Ectodermal cell (in vitro differentiated cells): ENCODE measurements around the gene PDCD11.
"Not testable (repeated sequence)": the region's sequence is repeated elsewhere in the genome, so short reads cannot be mapped to it uniquely, and the experiment has no call there.

Source experiments
- H3K27ac ChIP-seq: 2 replicates; pipeline ENCODE4 v1.7.0; 2013; ENCODE audit warnings: mild to moderate bottlenecking, low read depth, low read length; ENCODE audit not compliant: insufficient read depth, poor library complexity, severe bottlenecking
- H3K27me3 ChIP-seq: 2 replicates; pipeline ENCODE4 v1.7.0; 2013; ENCODE audit warnings: mild to moderate bottlenecking, low read length; ENCODE audit not compliant: insufficient read depth, control insufficient read depth, poor library complexity, severe bottlenecking
- H3K36me3 ChIP-seq: one replicate; pipeline ENCODE4 v1.7.0; 2013; ENCODE audit warnings: low read length; ENCODE audit not compliant: control insufficient read depth, insufficient read depth
- H3K4me1 ChIP-seq: one replicate; pipeline ENCODE4 v1.7.0; 2013; ENCODE audit warnings: low read length; ENCODE audit not compliant: control insufficient read depth, insufficient read depth
- H3K4me3 ChIP-seq: 2 replicates; pipeline ENCODE4 v1.7.0; 2013; ENCODE audit warnings: low read depth, low read length, control low read depth; ENCODE audit not compliant: insufficient read depth
- H3K9me3 ChIP-seq: 2 replicates; pipeline ENCODE4 v1.7.0; 2013; ENCODE audit warnings: mild to moderate bottlenecking, low read length, moderate library complexity; ENCODE audit not compliant: control insufficient read depth
- WGBS, 2 experiments: methylation state at CpG; one replicate each; pipeline ENCODE4 v1.1.7; 2013; ENCODE audit warnings: missing lambda C conversion rate in 2 of 2; 5-methylcytosine and 5-hydroxymethylcytosine counted together

PDCD11 gene

DNA sequence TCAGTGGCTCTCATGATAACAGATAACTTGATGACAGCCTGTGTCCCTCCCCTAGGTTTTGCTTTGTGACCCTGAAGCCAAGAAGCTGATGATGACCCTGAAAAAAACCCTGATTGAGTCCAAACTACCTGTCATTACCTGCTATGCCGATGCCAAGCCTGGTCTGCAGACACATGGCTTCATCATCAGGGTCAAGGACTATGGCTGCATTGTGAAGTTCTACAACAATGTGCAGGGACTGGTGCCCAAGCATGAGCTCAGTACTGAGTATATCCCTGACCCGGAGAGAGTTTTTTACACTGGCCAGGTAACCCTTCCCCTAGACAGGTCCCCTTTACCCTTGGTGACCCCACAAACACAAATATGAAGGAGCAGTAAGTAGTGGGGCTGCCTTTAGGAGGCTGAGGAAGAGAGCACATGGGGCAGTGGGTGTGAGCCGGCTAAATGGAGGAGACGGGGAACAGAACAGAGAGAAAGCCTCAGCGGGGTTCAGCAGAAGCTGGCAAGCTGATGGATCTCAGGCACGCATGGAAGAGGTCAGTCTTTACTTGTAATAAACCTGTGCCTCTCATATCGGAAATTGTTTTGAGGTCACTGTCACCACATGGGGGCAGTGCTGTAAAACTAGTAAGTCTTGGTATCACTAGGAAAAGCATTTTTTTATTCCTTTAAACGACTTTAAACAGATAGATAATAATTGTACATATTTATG, 20.2 kb downstream of the PDCD11 start:
- Histone ChIP-seq H3K4me3 (no peak overlapping the region), H3K27me3 (no peaks in the 10 kb centered on the region), H3K9me3 (no peaks in the 10 kb centered on the region), H3K4me1 (no peaks in the 10 kb centered on the region), H3K27ac (no peak overlapping the region), H3K36me3 (peaks cover 79% of the 10 kb centered on the region)
- 91% methylated on average over 7 of the region's 8 CpGs for WGBS, 2 experiments

DNA sequence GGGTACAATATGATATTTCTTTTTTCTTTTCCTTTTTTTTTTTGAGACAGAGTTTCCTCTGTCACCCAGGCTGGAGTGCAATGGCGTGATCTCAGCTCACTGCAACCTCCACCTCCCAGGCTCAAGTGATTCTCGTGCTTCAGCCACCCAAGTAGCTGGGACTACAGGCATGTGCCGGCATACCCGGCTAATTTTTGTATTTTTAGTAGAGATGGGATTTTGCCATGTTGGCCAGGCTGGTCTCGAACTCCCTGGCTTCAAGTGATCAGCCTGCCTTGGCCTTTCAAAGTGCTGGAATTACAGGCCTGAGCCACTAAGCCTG, 20.7 kb downstream of the PDCD11 start:
- not testable (repeated sequence) for H3K4me3 ChIP-seq, H3K9me3 ChIP-seq, H3K27ac ChIP-seq, H3K4me1 ChIP-seq, H3K27me3 ChIP-seq
- 90 to 96% methylated on average over 5 of the region's 5 CpGs for WGBS, 2 experiments
- H3K36me3 ChIP-seq, result peaks cover 79% of the 10 kb centered on the region

DNA sequence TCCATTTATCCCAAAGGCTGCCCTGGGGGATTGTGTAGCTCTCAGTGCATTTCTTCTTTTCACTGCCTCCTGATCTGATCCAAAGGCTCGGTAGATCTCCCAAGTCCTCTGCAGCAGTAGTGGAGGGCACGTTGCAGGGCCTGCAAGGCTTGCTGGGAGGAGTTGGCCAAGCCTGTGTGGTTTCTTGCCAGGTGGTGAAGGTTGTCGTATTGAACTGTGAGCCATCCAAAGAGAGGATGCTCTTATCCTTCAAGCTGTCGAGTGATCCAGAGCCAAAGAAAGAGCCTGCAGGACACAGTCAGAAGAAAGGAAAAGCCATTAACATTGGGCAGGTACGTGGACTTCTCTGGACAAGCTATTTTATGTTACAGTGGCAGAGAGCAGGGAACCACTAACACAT, 21.2 kb downstream of the PDCD11 start:
- Histone ChIP-seq H3K9me3 (no peaks in the 10 kb centered on the region), H3K27ac (no peak overlapping the region), H3K27me3 (no peaks in the 10 kb centered on the region), H3K4me3 (no peak overlapping the region), H3K4me1 (no peaks in the 10 kb centered on the region), H3K36me3 (peaks cover 81% of the 10 kb centered on the region)
- WGBS, 2 experiments, result 95 to 96% methylated on average over 5 of the region's 5 CpGs

- Histone ChIP-seq H3K4me3 (no peak overlapping the region), H3K4me1 (no peaks in the 10 kb centered on the region), H3K36me3 (peaks cover 81% of the 10 kb centered on the region), H3K27ac (no peak overlapping the region), H3K27me3 (no peaks in the 10 kb centered on the region), H3K9me3 (no peaks in the 10 kb centered on the region)
- WGBS, 2 experiments, result 95 to 96% methylated on average over 4 of the region's 4 CpGs
Measured at GRCh38 chr10:103419101-103419500, 22.7 kb downstream of the PDCD11 start.

DNA sequence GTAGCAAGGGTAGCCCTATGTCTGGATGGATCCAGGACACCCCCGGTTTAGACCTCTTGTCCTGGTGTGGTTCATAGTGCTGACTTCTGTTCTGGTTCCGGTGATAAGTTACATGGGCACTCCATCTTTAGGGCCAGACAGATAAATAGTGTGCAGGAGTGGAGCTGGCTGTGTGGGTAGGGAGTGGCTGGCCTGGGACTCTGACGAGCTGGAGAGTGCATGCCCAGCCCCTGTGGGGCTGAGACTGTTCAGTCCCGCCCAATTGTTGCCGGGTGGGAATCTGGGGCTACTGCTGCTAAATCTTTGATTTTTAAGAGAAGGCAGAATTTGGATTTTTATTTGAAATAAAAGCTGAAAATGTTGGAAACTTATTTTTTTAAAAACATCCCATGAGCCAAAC, 27.3 kb downstream of the PDCD11 start:
- Histone ChIP-seq H3K4me3 (no peak overlapping the region), H3K36me3 (peaks cover 63% of the 10 kb centered on the region), H3K4me1 (no peaks in the 10 kb centered on the region), H3K27me3 (no peaks in the 10 kb centered on the region), H3K9me3 (no peaks in the 10 kb centered on the region), H3K27ac (no peak overlapping the region)
- WGBS, 2 experiments, result 92 to 93% methylated on average over 5 of the region's 5 CpGs

DNA sequence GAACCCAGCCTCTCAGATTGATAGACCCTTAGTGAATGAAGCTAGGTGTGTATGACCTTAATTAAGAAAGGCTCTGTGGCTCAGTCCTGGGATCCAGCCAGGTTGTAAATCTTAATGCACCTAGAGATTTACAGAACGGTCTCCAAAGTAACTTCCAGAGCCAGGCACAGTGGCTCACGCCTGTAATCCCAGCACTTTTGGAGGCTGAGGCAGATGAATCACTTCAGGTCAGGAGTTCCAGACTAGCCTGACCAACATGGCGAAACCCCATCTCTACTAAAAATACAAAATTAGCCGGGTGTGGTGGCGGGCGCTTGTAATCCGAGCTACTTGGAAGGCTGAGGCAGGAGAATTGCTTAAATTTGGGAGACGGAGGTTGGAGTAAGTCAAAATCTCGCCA, 31.4 kb downstream of the PDCD11 start:
- H3K36me3 ChIP-seq, result peaks cover 55% of the 10 kb centered on the region
- no peaks in the 10 kb centered on the region for H3K9me3 ChIP-seq
- no peak overlapping the region for H3K4me3 ChIP-seq
- H3K27ac ChIP-seq, result no peak overlapping the region
- no peaks in the 10 kb centered on the region for H3K27me3 ChIP-seq
- WGBS, 2 experiments, result 91 to 93% methylated on average over 9 of the region's 9 CpGs
- H3K4me1 ChIP-seq, result no peaks in the 10 kb centered on the region

- 96% methylated on average over 4 to 5 of the region's 5 CpGs for WGBS, 2 experiments
- Histone ChIP-seq H3K4me1 (no peaks in the 10 kb centered on the region), H3K27ac (no peak overlapping the region), H3K4me3 (no peak overlapping the region), H3K27me3 (no peaks in the 10 kb centered on the region), H3K9me3 (no peaks in the 10 kb centered on the region), H3K36me3 (peaks cover 51% of the 10 kb centered on the region)
Measured at GRCh38 chr10:103428989-103429643, 32.7 kb downstream of the PDCD11 start.

DNA sequence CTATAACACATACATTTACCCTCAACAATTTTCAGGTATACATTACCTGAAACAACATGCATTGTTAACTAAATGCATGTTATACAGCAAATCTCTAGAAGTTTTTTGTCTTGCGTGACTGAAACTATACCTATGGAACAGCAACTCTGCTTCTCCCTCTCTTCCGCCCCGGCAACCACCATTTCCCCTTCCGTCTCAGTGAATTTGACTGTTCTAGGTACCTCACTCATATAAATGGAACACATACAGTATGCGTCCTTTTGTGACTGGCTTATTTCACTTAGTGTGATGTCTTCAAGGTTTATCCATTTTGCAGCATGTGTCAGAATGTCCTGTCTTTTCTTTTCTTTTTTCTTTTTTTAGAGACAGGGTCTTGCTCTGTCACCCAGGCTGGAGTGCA, 33.2 kb downstream of the PDCD11 start:
- Histone ChIP-seq H3K27ac (no peak overlapping the region), H3K9me3 (no peaks in the 10 kb centered on the region), H3K36me3 (peaks cover 47% of the 10 kb centered on the region), H3K27me3 (no peaks in the 10 kb centered on the region), H3K4me3 (no peak overlapping the region), H3K4me1 (no peaks in the 10 kb centered on the region)
- 90 to 96% methylated on average over 5 of the region's 5 CpGs for WGBS, 2 experiments

- WGBS, 2 experiments, result 95 to 96% methylated on average over 8 of the region's 8 CpGs
- Histone ChIP-seq H3K27me3 (no peaks in the 10 kb centered on the region), H3K4me1 (no peaks in the 10 kb centered on the region), H3K9me3 (no peaks in the 10 kb centered on the region), H3K4me3 (no peak overlapping the region), H3K36me3 (peaks cover 44% of the 10 kb centered on the region), H3K27ac (no peak overlapping the region)
Measured at GRCh38 chr10:103431902-103432301, 35.5 kb downstream of the PDCD11 start.

DNA sequence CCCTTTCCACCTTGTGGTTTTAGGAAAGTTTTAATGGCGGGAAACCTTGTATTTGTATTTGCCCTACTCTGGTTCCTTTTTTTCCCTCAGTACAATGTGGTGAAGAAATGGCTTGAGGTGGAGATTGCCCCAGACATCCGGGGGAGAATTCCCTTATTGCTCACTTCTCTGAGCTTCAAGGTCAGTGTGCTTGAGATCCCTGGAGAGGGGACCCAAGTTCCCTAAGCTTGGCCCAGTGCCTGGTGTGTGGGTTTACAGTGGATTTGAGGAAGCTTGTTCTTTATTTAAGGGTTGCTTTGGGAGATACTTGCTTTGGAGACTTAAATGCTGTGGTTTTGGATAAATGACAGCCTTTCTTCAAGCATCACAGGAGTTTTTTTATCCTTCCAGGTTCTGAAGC, 37.4 kb downstream of the PDCD11 start:
- H3K9me3 ChIP-seq, result no peaks in the 10 kb centered on the region
- peaks cover 46% of the 10 kb centered on the region for H3K36me3 ChIP-seq
- H3K4me3 ChIP-seq, result no peak overlapping the region
- H3K27me3 ChIP-seq, result no peaks in the 10 kb centered on the region
- no peak overlapping the region for H3K27ac ChIP-seq
- WGBS, 2 experiments, result 93 to 100% methylated on average over 2 of the region's 2 CpGs
- no peaks in the 10 kb centered on the region for H3K4me1 ChIP-seq
